ENCODE measurements around the gene SLC6A3.

DNA sequence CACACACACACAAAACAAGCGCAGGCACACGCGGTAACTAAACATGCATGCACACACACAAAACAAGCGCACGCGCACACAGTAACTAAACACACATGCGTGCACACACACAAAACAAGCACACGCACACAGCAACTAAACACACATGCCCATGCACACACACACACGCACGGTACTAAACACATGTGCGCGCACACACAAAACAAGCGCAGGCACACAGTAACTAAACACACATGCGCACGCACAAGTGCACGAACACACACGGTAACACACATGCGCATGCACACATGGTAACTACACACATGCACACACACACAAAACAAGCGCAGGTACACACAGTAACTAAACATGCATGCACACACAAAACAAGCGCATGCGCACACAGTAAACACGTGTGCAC is 19.9 kb upstream of the SLC6A3 start:
- TF ChIP-seq, protein P1, sequence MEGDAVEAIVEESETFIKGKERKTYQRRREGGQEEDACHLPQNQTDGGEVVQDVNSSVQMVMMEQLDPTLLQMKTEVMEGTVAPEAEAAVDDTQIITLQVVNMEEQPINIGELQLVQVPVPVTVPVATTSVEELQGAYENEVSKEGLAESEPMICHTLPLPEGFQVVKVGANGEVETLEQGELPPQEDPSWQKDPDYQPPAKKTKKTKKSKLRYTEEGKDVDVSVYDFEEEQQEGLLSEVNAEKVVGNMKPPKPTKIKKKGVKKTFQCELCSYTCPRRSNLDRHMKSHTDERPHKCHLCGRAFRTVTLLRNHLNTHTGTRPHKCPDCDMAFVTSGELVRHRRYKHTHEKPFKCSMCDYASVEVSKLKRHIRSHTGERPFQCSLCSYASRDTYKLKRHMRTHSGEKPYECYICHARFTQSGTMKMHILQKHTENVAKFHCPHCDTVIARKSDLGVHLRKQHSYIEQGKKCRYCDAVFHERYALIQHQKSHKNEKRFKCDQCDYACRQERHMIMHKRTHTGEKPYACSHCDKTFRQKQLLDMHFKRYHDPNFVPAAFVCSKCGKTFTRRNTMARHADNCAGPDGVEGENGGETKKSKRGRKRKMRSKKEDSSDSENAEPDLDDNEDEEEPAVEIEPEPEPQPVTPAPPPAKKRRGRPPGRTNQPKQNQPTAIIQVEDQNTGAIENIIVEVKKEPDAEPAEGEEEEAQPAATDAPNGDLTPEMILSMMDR (IDR thresholded peaks at IDR 0.05): no peak
- TF ChIP-seq EP300 (IDR thresholded peaks at IDR 0.05) (no peak), POLR2AphosphoS5 (IDR thresholded peaks at IDR 0.05) (no peak), POLR2A (IDR thresholded peaks at IDR 0.05) (no peak)

All from suprapubic skin (tissue), 4 donors.